Measurements from ENCODE around the gene SCNN1G.

Gene SCNN1G

GRCh38 chr16:23152386-23153178 is 30.0 kb upstream of the SCNN1G start:
- no peak for DNase-seq (ENCODE audit: low spot score)

- no peak for DNase-seq (ENCODE audit: low spot score)
Observed at GRCh38 chr16:23155445-23156049, 27.0 kb upstream of the SCNN1G start.

- no peak for DNase-seq (ENCODE audit: low spot score)
Observed at GRCh38 chr16:23156110-23156509, 26.4 kb upstream of the SCNN1G start.

- no peak for DNase-seq (ENCODE audit: low spot score)
Observed at GRCh38 chr16:23156946-23157460, 25.5 kb upstream of the SCNN1G start.

GRCh38 chr16:23158114-23158513 is 24.4 kb upstream of the SCNN1G start:
- no peak for DNase-seq (ENCODE audit: low spot score)

- DNase-seq (ENCODE audit: low spot score): no peak
Observed at GRCh38 chr16:23160082-23160481, 22.5 kb upstream of the SCNN1G start.

GRCh38 chr16:23160574-23160973 is 22.0 kb upstream of the SCNN1G start:
- no peak for DNase-seq (ENCODE audit: low spot score)

- DNase-seq (ENCODE audit: low spot score): no peak
Observed at GRCh38 chr16:23163921-23164320, 18.6 kb upstream of the SCNN1G start.

GRCh38 chr16:23164736-23165135 is 17.8 kb upstream of the SCNN1G start:
- no peak for DNase-seq (ENCODE audit: low spot score)

GRCh38 chr16:23172583-23172982 is 10.0 kb upstream of the SCNN1G start:
- DNase-seq (ENCODE audit: low spot score): no peak

- DNase-seq (ENCODE audit: low spot score): no peak
Observed at GRCh38 chr16:23172994-23173393, 9.6 kb upstream of the SCNN1G start.

GRCh38 chr16:23174622-23175021 is 7.9 kb upstream of the SCNN1G start:
- DNase-seq (ENCODE audit: low spot score): peak; percentile 24

- DNase-seq (ENCODE audit: low spot score): no peak
Observed at GRCh38 chr16:23175651-23176050, 6.9 kb upstream of the SCNN1G start.

- no peak for DNase-seq (ENCODE audit: low spot score)
Observed at GRCh38 chr16:23181506-23181905, 1.0 kb upstream of the SCNN1G start.

GRCh38 chr16:23182206-23182678 is 303 bp upstream of the SCNN1G start:
- DNase-seq (ENCODE audit: low spot score): peak; percentile 88

GRCh38 chr16:23183543-23183862 is 958 bp downstream of the SCNN1G start:
- no peak for DNase-seq (ENCODE audit: low spot score)

GRCh38 chr16:23185656-23186055 is 3.1 kb downstream of the SCNN1G start:
- DNase-seq (ENCODE audit: low spot score): no peak

- no peak for DNase-seq (ENCODE audit: low spot score)
Observed at GRCh38 chr16:23186171-23186570, 3.6 kb downstream of the SCNN1G start.

- DNase-seq (ENCODE audit: low spot score): no peak
Observed at GRCh38 chr16:23187341-23187740, 4.8 kb downstream of the SCNN1G start.

GRCh38 chr16:23188911-23189310 is 6.4 kb downstream of the SCNN1G start:
- DNase-seq (ENCODE audit: low spot score): no peak

GRCh38 chr16:23194497-23195221 is 12.1 kb downstream of the SCNN1G start:
- no peak for DNase-seq (ENCODE audit: low spot score)

- DNase-seq (ENCODE audit: low spot score): no peak
Observed at GRCh38 chr16:23195366-23195978, 12.9 kb downstream of the SCNN1G start.
